Measurements from ENCODE around the gene LMNTD1.
"Not testable (repeated sequence)": the region's sequence is repeated elsewhere in the genome, so short reads cannot be mapped to it uniquely, and the experiment has no call there.

The LMNTD1 gene

GRCh38 chr12:25427337-25428249 lies 125.5 kb downstream of the LMNTD1 start:
- no peak for DNase-seq

- not testable (repeated sequence) for DNase-seq
Measured at GRCh38 chr12:25426821-25427220, 126.3 kb downstream of the LMNTD1 start.
